MCF 10A (cell line): ENCODE data around the gene TEPSIN. TPM values are rescaled to one million over a fixed set of nuclear protein-coding genes. Genes with fewer than 3 reads are reported as not detected.

ENCODE experiments used
- BruUV-seq: library from RNA; stranded (reverse); fragments of 400-500 nt; replicated peaks from 2 replicates; lab custom pipeline; 2021; lab: Mats Ljungman, UMichigan
- CTCF ChIA-PET: fragments of 300-600 bp; sonication (Branson Sonifier 250); formaldehyde crosslinking; extraction: SDS; loops from one replicate; lab custom pipeline; 2021; ENCODE audit warnings: antibody characterized with exemption, inconsistent platforms; lab: Yijun Ruan, JAX
- POLR2A ChIA-PET: fragments of 300-600, 350-650 bp; sonication (Branson Sonifier 250); formaldehyde crosslinking; extraction: SDS; loops from one replicate; lab custom pipeline; 2020; ENCODE audit warnings: antibody characterized with exemption, inconsistent platforms; lab: Yijun Ruan, JAX
- DNase-seq: peaks from one replicate; pipeline ENCODE4 v3.0.0-alpha.2; 2018; ENCODE audit not compliant: unreplicated experiment
- H3K27ac Mint-ChIP-seq: one replicate; pipeline ENCODE4 v1.8.0; 2022; ENCODE audit warnings: mild to moderate bottlenecking, low read depth, mixed read lengths; ENCODE audit not compliant: unreplicated experiment
- H3K27me3 Mint-ChIP-seq: one replicate; pipeline ENCODE4 v1.8.0; 2022; ENCODE audit warnings: mixed read lengths; ENCODE audit not compliant: insufficient read depth, unreplicated experiment
- H3K36me3 Mint-ChIP-seq: one replicate; pipeline ENCODE4 v1.8.0; 2022; ENCODE audit warnings: mild to moderate bottlenecking, moderate library complexity, mixed read lengths; ENCODE audit not compliant: insufficient read depth, unreplicated experiment
- H3K4me1 Mint-ChIP-seq: one replicate; pipeline ENCODE4 v1.8.0; 2022; ENCODE audit warnings: mixed read lengths; ENCODE audit not compliant: insufficient read depth, unreplicated experiment
- H3K4me3 Mint-ChIP-seq: one replicate; pipeline ENCODE4 v1.8.0; 2022; ENCODE audit warnings: mild to moderate bottlenecking, moderate library complexity, mixed read lengths; ENCODE audit not compliant: unreplicated experiment
- H3K9me3 Mint-ChIP-seq: one replicate; pipeline ENCODE4 v1.8.0; 2022; ENCODE audit warnings: mixed read lengths; ENCODE audit not compliant: unreplicated experiment
- intact Hi-C: fragments of 100-400 bp; cut with micrococcal nuclease; formaldehyde crosslinking; loops from 2 replicates; pipeline ENCODE4 v1.14.1; 2022
- total RNA-seq: library from RNA; stranded (reverse); gene quantifications from 2 replicates; pipeline ENCODE4 v1.2.3, GENCODE V29; 2022
- TF ChIP-seq, protein P1 (sequence below): fragments of 200-600 bp; IDR thresholded peaks from one replicate; pipeline ENCODE4 v1.8.0; 2022; ENCODE audit warnings: antibody characterized with exemption, mild to moderate bottlenecking; ENCODE audit not compliant: unreplicated experiment

TEPSIN gene
- total RNA-seq, 1 experiment from 2014 or later, result 27.4 TPM

DNA sequence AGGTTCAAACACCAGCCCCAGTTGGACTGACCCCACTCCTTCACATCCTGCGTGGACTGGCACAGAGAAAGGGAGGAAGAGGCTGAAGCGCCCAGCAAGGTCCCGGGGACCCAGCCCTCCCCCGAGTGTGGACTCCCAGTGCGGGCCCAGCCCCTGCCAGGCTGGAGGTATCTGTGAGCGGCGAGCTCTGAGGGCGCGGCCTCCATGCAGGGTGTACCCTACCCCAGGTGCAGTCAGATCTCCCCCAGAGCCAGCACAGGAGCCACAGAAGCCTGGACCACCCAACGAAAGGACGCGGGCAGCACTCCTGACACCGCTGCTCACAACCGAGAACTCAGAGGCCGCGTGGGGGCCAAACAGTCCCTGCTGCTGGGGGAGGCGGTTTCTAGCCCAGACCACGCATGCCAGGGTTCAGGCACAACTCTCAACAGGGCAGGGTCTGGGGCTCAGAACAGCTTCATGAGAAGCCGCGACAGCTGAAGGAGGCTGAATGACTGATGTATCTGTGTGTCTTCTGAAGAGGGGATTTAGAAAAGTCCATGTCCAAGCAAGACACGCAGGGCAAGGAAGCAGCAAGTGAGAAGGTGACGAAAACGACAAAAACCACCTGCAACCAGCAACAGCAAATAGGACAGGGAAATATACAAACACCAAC, 47.8 kb upstream of the TEPSIN start:
- intact Hi-C loops, result no loop called here
- ChIA-PET CTCF (interaction anchor here (0.9 kb wide), 1 partner anchor 23 kb away, joined by 3 read pairs; no protein-coding TSS in a partner anchor), POLR2A (no interaction called here)

DNA sequence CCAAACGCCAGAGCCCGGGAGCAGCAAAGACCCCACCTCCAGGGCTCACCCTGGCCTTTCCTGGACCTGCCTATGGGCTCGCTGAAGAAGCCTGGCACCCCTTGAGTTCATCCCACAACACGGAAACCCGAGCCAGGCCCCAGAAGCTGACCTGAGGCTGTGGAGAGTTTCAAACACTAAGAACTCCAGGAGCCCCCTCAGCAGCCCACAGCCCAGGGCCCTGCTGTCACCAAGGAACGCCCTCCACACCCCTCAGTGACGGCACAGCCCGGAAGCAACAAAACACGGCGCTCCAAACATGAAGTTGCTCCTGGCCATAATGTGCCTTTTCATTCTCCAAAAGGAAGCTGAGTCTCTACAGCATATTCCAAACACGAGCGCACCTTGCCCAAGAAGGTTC, 47.0 kb upstream of the TEPSIN start:
- TF ChIP-seq, protein P1, sequence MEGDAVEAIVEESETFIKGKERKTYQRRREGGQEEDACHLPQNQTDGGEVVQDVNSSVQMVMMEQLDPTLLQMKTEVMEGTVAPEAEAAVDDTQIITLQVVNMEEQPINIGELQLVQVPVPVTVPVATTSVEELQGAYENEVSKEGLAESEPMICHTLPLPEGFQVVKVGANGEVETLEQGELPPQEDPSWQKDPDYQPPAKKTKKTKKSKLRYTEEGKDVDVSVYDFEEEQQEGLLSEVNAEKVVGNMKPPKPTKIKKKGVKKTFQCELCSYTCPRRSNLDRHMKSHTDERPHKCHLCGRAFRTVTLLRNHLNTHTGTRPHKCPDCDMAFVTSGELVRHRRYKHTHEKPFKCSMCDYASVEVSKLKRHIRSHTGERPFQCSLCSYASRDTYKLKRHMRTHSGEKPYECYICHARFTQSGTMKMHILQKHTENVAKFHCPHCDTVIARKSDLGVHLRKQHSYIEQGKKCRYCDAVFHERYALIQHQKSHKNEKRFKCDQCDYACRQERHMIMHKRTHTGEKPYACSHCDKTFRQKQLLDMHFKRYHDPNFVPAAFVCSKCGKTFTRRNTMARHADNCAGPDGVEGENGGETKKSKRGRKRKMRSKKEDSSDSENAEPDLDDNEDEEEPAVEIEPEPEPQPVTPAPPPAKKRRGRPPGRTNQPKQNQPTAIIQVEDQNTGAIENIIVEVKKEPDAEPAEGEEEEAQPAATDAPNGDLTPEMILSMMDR, result no peak
- ChIA-PET POLR2A (no interaction called here), CTCF (no interaction called here)
- BruUV-seq, result no TSS peak
- Mint-ChIP-seq H3K9me3 (no peaks in the 10 kb centered on the region), H3K4me1 (no peaks in the 10 kb centered on the region), H3K27me3 (no peaks in the 10 kb centered on the region), H3K36me3 (peaks cover 33% of the 10 kb centered on the region), H3K27ac (no peak overlapping the region), H3K4me3 (no peak overlapping the region)
- intact Hi-C loops, result no loop called here
- no peak for DNase-seq

More for the DNA sequence above, 47.8 kb upstream of the TEPSIN start:
- no peaks in the 10 kb centered on the region for H3K27me3 Mint-ChIP-seq
- no peak overlapping the region for H3K27ac Mint-ChIP-seq
- TF ChIP-seq, protein P1, result no peak
- no peaks in the 10 kb centered on the region for H3K9me3 Mint-ChIP-seq
- peaks cover 2% of the 10 kb centered on the region for H3K4me1 Mint-ChIP-seq
- peaks cover 40% of the 10 kb centered on the region for H3K36me3 Mint-ChIP-seq
- DNase-seq, result no peak
- no peak overlapping the region for H3K4me3 Mint-ChIP-seq
- no TSS peak for BruUV-seq

DNA sequence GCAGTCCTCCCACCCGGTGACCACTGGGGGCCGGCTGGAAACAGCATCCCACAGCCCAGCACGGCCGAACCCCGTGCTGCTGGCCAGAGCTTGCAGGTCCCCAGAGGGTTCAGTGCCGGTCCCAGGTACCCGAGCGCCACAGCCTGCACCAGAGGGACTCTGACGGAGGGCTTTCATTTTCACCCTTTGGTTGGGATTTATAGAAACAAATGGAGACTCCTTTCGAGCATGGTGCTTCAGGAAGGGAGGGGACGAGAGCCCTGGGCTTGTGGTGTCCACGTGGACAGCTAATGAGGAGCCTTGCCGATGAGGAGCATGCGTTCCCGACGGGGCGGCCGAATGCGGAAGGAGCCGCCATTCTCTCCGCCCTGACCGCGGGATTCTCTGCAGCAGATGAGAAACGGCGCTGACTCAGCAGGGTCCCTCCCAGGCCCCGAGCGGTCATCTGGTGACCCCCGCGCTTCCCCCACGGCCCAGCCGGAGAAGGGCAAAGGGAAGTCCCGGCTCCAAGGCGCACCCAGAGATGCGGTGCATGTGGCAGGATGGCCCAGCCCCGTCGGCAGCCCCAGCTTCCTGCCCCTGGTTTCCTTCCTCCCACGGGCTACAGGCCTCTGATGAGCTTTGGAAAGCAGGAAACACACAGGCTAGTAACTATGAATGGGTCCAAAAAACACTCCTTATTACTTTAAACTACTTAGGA, 46.5 kb upstream of the TEPSIN start:
- ChIA-PET POLR2A (no interaction called here), CTCF (interaction anchor here (0.7 kb wide), 1 partner anchor 32 kb away, joined by 3 read pairs; no protein-coding TSS in a partner anchor)
- Mint-ChIP-seq H3K4me3 (no peak overlapping the region), H3K27me3 (no peaks in the 10 kb centered on the region), H3K36me3 (peaks cover 29% of the 10 kb centered on the region), H3K4me1 (no peaks in the 10 kb centered on the region), H3K9me3 (no peaks in the 10 kb centered on the region), H3K27ac (no peak overlapping the region)
- DNase-seq, result no peak
- TF ChIP-seq, protein P1, result no peak
- intact Hi-C loops, result no loop called here
- BruUV-seq, result no TSS peak

DNA sequence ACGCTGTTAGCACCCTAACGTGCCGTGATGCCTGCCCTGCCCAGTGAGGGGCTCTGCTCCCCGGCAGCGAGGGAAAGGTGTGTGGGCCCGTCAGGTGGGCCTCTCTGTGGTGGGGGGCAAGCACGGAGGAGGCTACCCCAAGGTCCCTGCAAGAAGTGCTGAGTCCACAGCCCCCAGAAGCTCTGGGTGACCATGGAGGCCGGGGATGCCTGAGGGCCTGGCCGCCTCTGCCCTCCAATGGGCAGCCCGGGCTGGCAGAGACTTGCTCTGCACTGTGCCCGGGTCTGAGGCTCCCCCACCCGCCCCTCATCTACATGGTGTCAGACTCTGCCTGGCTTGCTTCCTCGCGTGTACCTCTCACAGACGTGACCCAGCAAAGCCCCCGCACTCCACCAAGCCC, 44.0 kb upstream of the TEPSIN start:
- Mint-ChIP-seq H3K4me1 (no peaks in the 10 kb centered on the region), H3K36me3 (peaks cover 42% of the 10 kb centered on the region), H3K27me3 (no peaks in the 10 kb centered on the region), H3K9me3 (no peaks in the 10 kb centered on the region), H3K4me3 (no peak overlapping the region), H3K27ac (no peak overlapping the region)
- intact Hi-C loops, result no loop called here
- POLR2A ChIA-PET, result no interaction called here
- CTCF ChIA-PET, result no interaction called here
- TF ChIP-seq, protein P1, result no peak
- no peak for DNase-seq
- BruUV-seq, result no TSS peak
